Mesothelial cell of epicardium (in vitro differentiated cells): ENCODE measurements around the gene EIF3M. TPM values are rescaled to one million over a fixed set of nuclear protein-coding genes. Genes with fewer than 3 reads are reported as not detected.
A peak's percentile ranks its signal among the peaks of the same experiment; 100 is the strongest.
"Not testable (repeated sequence)": the region's sequence is repeated elsewhere in the genome, so short reads cannot be mapped to it uniquely, and the experiment has no call there.

Experiments
- DNase-seq, 2 experiments: peaks; one replicate each; pipeline ENCODE4 v3.0.0; 2021; ENCODE audit warnings: low spot score in 2 of 2; ENCODE audit not compliant: unreplicated experiment in 2 of 2
- H3K27ac Mint-ChIP-seq: 2 replicates; pipeline ENCODE4 v1.8.0; 2021; ENCODE audit warnings: mixed read lengths
- H3K27me3 Mint-ChIP-seq: 2 replicates; pipeline ENCODE4 v1.8.0; 2021; ENCODE audit warnings: low read depth, mixed read lengths
- H3K36me3 Mint-ChIP-seq: 2 replicates; pipeline ENCODE4 v1.8.0; 2021; ENCODE audit warnings: mixed read lengths
- H3K4me1 Mint-ChIP-seq: 2 replicates; pipeline ENCODE4 v1.8.0; 2021; ENCODE audit warnings: mixed read lengths
- H3K4me3 Mint-ChIP-seq: 2 replicates; pipeline ENCODE4 v1.8.0; 2021; ENCODE audit warnings: mild to moderate bottlenecking, moderate library complexity, mixed read lengths
- H3K9me3 Mint-ChIP-seq: 2 replicates; pipeline ENCODE4 v1.8.0; 2021; ENCODE audit warnings: mixed read lengths
- CTCF ChIP-seq: fragments of 200-600 bp; sonication (generic); IDR thresholded peaks from one replicate; pipeline ENCODE4 v1.5.0; 2021; ENCODE audit warnings: antibody characterized with exemption; ENCODE audit not compliant: unreplicated experiment
- total RNA-seq: library from RNA; stranded (reverse); gene quantifications from 3 replicates; pipeline ENCODE4 v1.2.1, GENCODE V29; 2021

Gene EIF3M
- total RNA-seq, 1 donor from 2014 or later, result 440 TPM

GRCh38 chr11:32597921-32598320, 14.3 kb downstream of the EIF3M start:
- H3K9me3 Mint-ChIP-seq, result no peaks in the 10 kb centered on the region
- peaks cover 41% of the 10 kb centered on the region for H3K4me1 Mint-ChIP-seq
- H3K36me3 Mint-ChIP-seq, result peaks cover 35% of the 10 kb centered on the region
- no peaks in the 10 kb centered on the region for H3K27me3 Mint-ChIP-seq
- H3K4me3 Mint-ChIP-seq, result no peak overlapping the region
- TF ChIP-seq CTCF, result no peak
- peak overlapping the region; percentile 43 for H3K27ac Mint-ChIP-seq
- DNase-seq, result no peak

GRCh38 chr11:32602657-32603415, 19.2 kb downstream of the EIF3M start:
- peaks cover 35% of the 10 kb centered on the region for H3K4me1 Mint-ChIP-seq
- H3K27me3 Mint-ChIP-seq, result no peaks in the 10 kb centered on the region
- TF ChIP-seq CTCF, result no peak
- H3K27ac Mint-ChIP-seq, result peak overlapping the region; percentile 64
- no peak for DNase-seq
- peaks cover 6% of the 10 kb centered on the region for H3K9me3 Mint-ChIP-seq
- H3K4me3 Mint-ChIP-seq, result no peak overlapping the region
- peaks cover 31% of the 10 kb centered on the region for H3K36me3 Mint-ChIP-seq

GRCh38 chr11:32606220-32606619, 22.6 kb downstream of the EIF3M start:
- DNase-seq, result no peak
- Mint-ChIP-seq H3K27ac (no peak overlapping the region), H3K9me3 (peaks cover 24% of the 10 kb centered on the region), H3K36me3 (peaks cover 47% of the 10 kb centered on the region), H3K27me3 (no peaks in the 10 kb centered on the region), H3K4me1 (peaks cover 26% of the 10 kb centered on the region), H3K4me3 (no peak overlapping the region)
- no peak for TF ChIP-seq CTCF

- DNase-seq, H3K4me3 Mint-ChIP-seq, H3K27ac Mint-ChIP-seq, H3K27me3 Mint-ChIP-seq: not testable (repeated sequence)
- H3K4me1 Mint-ChIP-seq, result peaks cover 20% of the 10 kb centered on the region
- H3K9me3 Mint-ChIP-seq, result peaks cover 24% of the 10 kb centered on the region
- peaks cover 37% of the 10 kb centered on the region for H3K36me3 Mint-ChIP-seq
Measured at GRCh38 chr11:32608826-32609225, 25.2 kb downstream of the EIF3M start.

- Mint-ChIP-seq H3K4me3 (no peak overlapping the region), H3K4me1 (peaks cover 33% of the 10 kb centered on the region), H3K36me3 (peaks cover 31% of the 10 kb centered on the region), H3K27me3 (no peaks in the 10 kb centered on the region), H3K27ac (peak overlapping the region; percentile 43), H3K9me3 (peaks cover 24% of the 10 kb centered on the region)
- no peak for DNase-seq
- TF ChIP-seq CTCF, result no peak
Measured at GRCh38 chr11:32610797-32611352, 27.2 kb downstream of the EIF3M start.

GRCh38 chr11:32613500-32614151, 30.0 kb downstream of the EIF3M start:
- no peak for TF ChIP-seq CTCF
- Mint-ChIP-seq H3K4me3 (no peak overlapping the region), H3K27ac (peak overlapping the region; percentile 54), H3K9me3 (peaks cover 18% of the 10 kb centered on the region), H3K36me3 (peaks cover 13% of the 10 kb centered on the region), H3K4me1 (peaks cover 45% of the 10 kb centered on the region), H3K27me3 (no peaks in the 10 kb centered on the region)
- no peak for DNase-seq
